Urinary bladder (tissue), 4 donors: ENCODE results near the gene CAPNS1. TPM values are rescaled to one million over a fixed set of nuclear protein-coding genes. Genes with fewer than 3 reads are reported as not detected.
"Not testable (repeated sequence)": the region's sequence is repeated elsewhere in the genome, so short reads cannot be mapped to it uniquely, and the experiment has no call there.

Experiments
- DNase-seq: peaks from one replicate; pipeline ENCODE4 v3.0.0-alpha.2; 2015; ENCODE audit errors: extremely low spot score
- H3K27ac ChIP-seq: one replicate; pipeline ENCODE4 v1.5.1; 2013; ENCODE audit warnings: low read depth, mild to moderate bottlenecking, moderate library complexity
- H3K36me3 ChIP-seq: one replicate; pipeline ENCODE4 v1.6.1; 2013; ENCODE audit warnings: mild to moderate bottlenecking, moderate library complexity; ENCODE audit not compliant: insufficient read depth
- H3K4me1 ChIP-seq: one replicate; pipeline ENCODE4 v1.6.1; 2013; ENCODE audit warnings: mild to moderate bottlenecking, moderate library complexity; ENCODE audit not compliant: insufficient read depth
- H3K4me3 ChIP-seq: one replicate; pipeline ENCODE4 v1.5.1; 2013; ENCODE audit warnings: low read depth, low read length
- WGBS: extraction: QIAGEN DNeasy Blood & Tissue Kit; methylation state at CpG from one replicate; pipeline ENCODE4 v1.1.7; 2013; 5-methylcytosine and 5-hydroxymethylcytosine counted together
- polyA plus RNA-seq: library from polyadenylated mRNA; stranded (reverse); fragments of 200-250 nt; gene quantifications from one replicate; pipeline ENCODE4 v1.2.3, GENCODE V29; 2013
- total RNA-seq: library from RNA; depleted of rRNA; stranded (reverse); fragments of >200 nt; gene quantifications from one replicate; pipeline ENCODE4 v1.2.3, GENCODE V29; 2014
- donor health status: healthy with polysubstance abuse.
- donor health status: healthy.

The CAPNS1 gene
- total and polyA plus RNA-seq, 2 donors, result 132 to 665 TPM

- no peak for DNase-seq
- no peak overlapping the region for H3K27ac ChIP-seq
- no peak overlapping the region for H3K4me3 ChIP-seq
- 88% methylated on average over 10 of the region's 10 CpGs for WGBS
- peaks cover 2% of the 10 kb centered on the region for H3K36me3 ChIP-seq
- H3K4me1 ChIP-seq, result no peaks in the 10 kb centered on the region
These were observed 43.4 kb downstream of the CAPNS1 start for GRCh38 chr19:36183245-36183628.

DNA sequence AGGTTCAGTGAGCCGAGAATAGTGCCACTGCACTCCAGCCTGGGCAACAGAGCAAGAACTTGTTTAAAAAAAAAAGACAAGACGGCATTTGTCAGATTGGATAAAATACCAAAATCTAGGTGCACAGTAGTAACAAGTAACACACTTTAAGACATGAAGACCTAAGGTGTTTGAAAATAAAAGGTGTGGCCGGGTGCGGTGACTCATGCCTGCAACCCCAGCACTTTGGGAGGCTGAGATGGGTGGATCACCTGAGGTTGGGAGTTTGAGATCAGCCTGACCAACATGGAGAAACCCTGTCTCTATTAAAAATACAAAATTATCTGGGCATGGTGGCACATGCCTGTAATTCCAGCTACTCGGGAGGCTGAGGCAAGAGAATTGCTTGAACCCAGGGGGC lies 46.9 kb downstream of the CAPNS1 start:
- not testable (repeated sequence) for DNase-seq, H3K36me3 ChIP-seq, H3K27ac ChIP-seq, H3K4me3 ChIP-seq, H3K4me1 ChIP-seq
- WGBS, result 92% methylated on average over 5 of the region's 5 CpGs

- DNase-seq, result no peak
- H3K4me1 ChIP-seq, result no peaks in the 10 kb centered on the region
- H3K27ac ChIP-seq, result no peak overlapping the region
- H3K4me3 ChIP-seq, result no peak overlapping the region
- H3K36me3 ChIP-seq, result peaks cover 2% of the 10 kb centered on the region
- 92% methylated on average over 2 of the region's 2 CpGs for WGBS
These were observed 56.4 kb downstream of the CAPNS1 start for GRCh38 chr19:36196249-36196648.

DNA sequence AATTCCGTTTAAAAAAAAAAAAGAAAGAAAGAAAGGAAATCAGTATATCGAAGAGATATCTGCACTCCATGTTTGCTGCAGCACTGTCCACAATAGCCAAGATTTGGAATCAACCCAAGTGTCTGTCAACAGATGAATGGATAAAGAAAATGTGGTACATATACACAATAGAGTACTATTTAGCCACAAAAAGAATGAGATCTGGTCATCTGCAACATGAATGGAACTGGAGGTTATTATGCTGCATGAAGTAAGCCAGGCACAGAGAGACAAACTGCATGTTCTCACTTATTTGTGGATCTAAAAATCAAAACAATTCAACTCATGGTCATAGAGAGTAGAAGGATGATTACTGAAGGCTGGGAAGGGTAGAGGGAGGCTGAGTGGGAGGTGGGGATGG lies 58.3 kb downstream of the CAPNS1 start:
- 89% methylated on average over 2 of the region's 2 CpGs for WGBS

More for the DNA sequence above, 58.3 kb downstream of the CAPNS1 start:
- no peak overlapping the region for H3K27ac ChIP-seq
- no peaks in the 10 kb centered on the region for H3K4me1 ChIP-seq
- DNase-seq, result no peak
- H3K36me3 ChIP-seq, result peaks cover 2% of the 10 kb centered on the region
- H3K4me3 ChIP-seq, result no peak overlapping the region

Other genes with a start within 250 kb of the CAPNS1 start
- gene NFKBID, start 239.5 kb upstream of the CAPNS1 start, total RNA-seq, result 6.1 TPM
- gene NFKBID, start 239.5 kb upstream of the CAPNS1 start, polyA plus RNA-seq, result 4.2 TPM
- 6.7 TPM for gene HCST, start 237.5 kb upstream of the CAPNS1 start, total RNA-seq
- 17.3 TPM for gene HCST, start 237.5 kb upstream of the CAPNS1 start, polyA plus RNA-seq
- gene TYROBP, start 231.8 kb upstream of the CAPNS1 start, total RNA-seq, result 5.1 TPM
- gene TYROBP, start 231.8 kb upstream of the CAPNS1 start, polyA plus RNA-seq, result 113 TPM
- 1.9 TPM for gene LRFN3, start 203.7 kb upstream of the CAPNS1 start, total RNA-seq
- 17.2 TPM for gene LRFN3, start 203.7 kb upstream of the CAPNS1 start, polyA plus RNA-seq
- gene SDHAF1, start 144.9 kb upstream of the CAPNS1 start, total RNA-seq, result 10.9 TPM
- 37.6 TPM for gene SDHAF1, start 144.9 kb upstream of the CAPNS1 start, polyA plus RNA-seq
- gene SYNE4, start 131.3 kb upstream of the CAPNS1 start, total RNA-seq, result 0.58 TPM
- 1.3 TPM for gene SYNE4, start 131.3 kb upstream of the CAPNS1 start, polyA plus RNA-seq
- 6.1 TPM for gene ALKBH6, start 125.9 kb upstream of the CAPNS1 start, total RNA-seq
- 26.4 TPM for gene ALKBH6, start 125.9 kb upstream of the CAPNS1 start, polyA plus RNA-seq
- 8.5 TPM for gene CLIP3, start 107.2 kb upstream of the CAPNS1 start, total RNA-seq
- gene CLIP3, start 107.2 kb upstream of the CAPNS1 start, polyA plus RNA-seq, result 79.5 TPM
- gene THAP8, start 85.8 kb upstream of the CAPNS1 start, total RNA-seq, result 2.1 TPM
- 20.1 TPM for gene THAP8, start 85.8 kb upstream of the CAPNS1 start, polyA plus RNA-seq
- gene WDR62, start 85.2 kb upstream of the CAPNS1 start, total RNA-seq, result 2.3 TPM
- 0.27 TPM for gene WDR62, start 85.2 kb upstream of the CAPNS1 start, polyA plus RNA-seq
- not detected for gene OVOL3, start 28.9 kb upstream of the CAPNS1 start, total RNA-seq
- not detected for gene OVOL3, start 28.9 kb upstream of the CAPNS1 start, polyA plus RNA-seq
- gene POLR2I, start 25.2 kb upstream of the CAPNS1 start, total RNA-seq, result 44.5 TPM
- gene POLR2I, start 25.2 kb upstream of the CAPNS1 start, polyA plus RNA-seq, result 78.9 TPM
- 80.6 TPM for gene TBCB, start 24.6 kb upstream of the CAPNS1 start, total RNA-seq
- gene TBCB, start 24.6 kb upstream of the CAPNS1 start, polyA plus RNA-seq, result 278 TPM
- gene COX7A1, start 12.4 kb downstream of the CAPNS1 start, total RNA-seq, result 15.1 TPM
- 92.0 TPM for gene COX7A1, start 12.4 kb downstream of the CAPNS1 start, polyA plus RNA-seq
- 10.8 TPM for gene ZNF565, start 74.6 kb downstream of the CAPNS1 start, total RNA-seq
- gene ZNF565, start 74.6 kb downstream of the CAPNS1 start, polyA plus RNA-seq, result 4.0 TPM
- 145 TPM for gene ZNF146, start 75.0 kb downstream of the CAPNS1 start, total RNA-seq
- 39.2 TPM for gene ZNF146, start 75.0 kb downstream of the CAPNS1 start, polyA plus RNA-seq
- 25.6 TPM for gene ZFP14, start 239.1 kb downstream of the CAPNS1 start, total RNA-seq
- 2.2 TPM for gene ZFP14, start 239.1 kb downstream of the CAPNS1 start, polyA plus RNA-seq